Right lobe of liver (tissue), 6 donors: ENCODE measurements around the gene VPS13A. TPM values are rescaled to one million over a fixed set of nuclear protein-coding genes. Genes with fewer than 3 reads are reported as not detected.

Experiments used
- ATAC-seq, 4 donors: fragments of 200-7000 bp; cut with Tn5 transposase; one replicate each; pipeline ENCODE4 v1.9.1; 2020; ENCODE audit warnings: mild to moderate bottlenecking in 4 of 4, moderate library complexity in 4 of 4
- DNase-seq, 3 donors: peaks; one replicate each; pipeline ENCODE4 v3.0.0-alpha.2; 2020
- H3K27ac ChIP-seq, 3 donors: fragments of 200-600 bp; one replicate each; pipeline ENCODE4 v1.8.0; 2022
- H3K27me3 ChIP-seq, 2 donors: fragments of 200-600 bp; one replicate each; pipeline ENCODE4 v1.8.0; 2022
- H3K36me3 ChIP-seq, 4 donors: fragments of 200-600 bp; sonication (generic) in 1 of 4; one replicate each; pipeline versions ENCODE4 v1.5.1 to v1.8.0; 2017 to 2022; ENCODE audit warnings: control low read depth in 1 of 4
- H3K4me1 ChIP-seq, 4 donors: fragments of 200-600 bp; sonication (generic) in 1 of 4; one replicate each; pipeline versions ENCODE4 v1.5.1 to v1.8.0; 2017 to 2022; ENCODE audit warnings: control low read depth in 1 of 4
- H3K4me3 ChIP-seq, 3 donors: fragments of 200-600 bp; one replicate each; pipeline ENCODE4 v1.8.0; 2022
- H3K9me3 ChIP-seq, 4 donors: fragments of 200-600 bp; sonication (generic) in 1 of 4; one replicate each; pipeline versions ENCODE4 v1.5.1 to v1.8.0; 2017 to 2022; ENCODE audit warnings: control low read depth in 1 of 4
- POLR2A ChIP-seq: fragments of 450-650 bp; IDR thresholded peaks from one replicate; pipeline ENCODE4 v1.6.1; 2017; ENCODE audit warnings: antibody characterized with exemption, mild to moderate bottlenecking
- WGBS: methylation state at CpG from one replicate; pipeline ENCODE4 v1.1.6; 2018; ENCODE audit warnings: low coverage, low lambda C conversion rate; ENCODE audit not compliant: insufficient coverage; ENCODE audit errors: missing lambda C conversion rate; 5-methylcytosine and 5-hydroxymethylcytosine counted together
- intact Hi-C, 2 donors: fragments of 100-400 bp; cut with DNase I; formaldehyde crosslinking; loops; one replicate each; pipeline versions ENCODE4 v1.11.2 to v1.14.1; 2022
- total RNA-seq, 6 experiments: library from RNA; depleted of rRNA in 2 of 6; stranded (reverse); fragments of >200 nt in 2 of 6; fragmentation: NEBNext Ultra II Directional in 3 of 6; extraction: Animal tissue kit (Norgen Biotek cat#: 25700) in 3 of 6; gene quantifications; one replicate each; pipeline versions ENCODE4 v1.1.0 to v1.2.4, GENCODE V29; 2016 to 2023
- TF ChIP-seq, protein P1 (sequence below), 4 donors: fragments of 200-600 bp in 3 of 4; fragments of 450-650 bp in 1 of 4; IDR thresholded peaks; one replicate each; pipeline versions ENCODE4 v1.5.1 to v1.8.0; 2016 to 2022; ENCODE audit warnings: antibody characterized with exemption in 4 of 4, mild to moderate bottlenecking in 2 of 4
- donor health status: DM: no; HTN: yes; CAD: no.
- donor health status: DM: no; HTN: no; CAD: no.
- donor health status: DM: no; HTN: no; CAD: no.
- donor health status: DM: no; HTN: yes; CAD: no.
- donor health status: DM: no; HTN: yes; CAD: no.

Gene VPS13A
- total RNA-seq, 6 experiments from 2014 or later = 13.1 to 26.5 (median 20.0) TPM

DNA sequence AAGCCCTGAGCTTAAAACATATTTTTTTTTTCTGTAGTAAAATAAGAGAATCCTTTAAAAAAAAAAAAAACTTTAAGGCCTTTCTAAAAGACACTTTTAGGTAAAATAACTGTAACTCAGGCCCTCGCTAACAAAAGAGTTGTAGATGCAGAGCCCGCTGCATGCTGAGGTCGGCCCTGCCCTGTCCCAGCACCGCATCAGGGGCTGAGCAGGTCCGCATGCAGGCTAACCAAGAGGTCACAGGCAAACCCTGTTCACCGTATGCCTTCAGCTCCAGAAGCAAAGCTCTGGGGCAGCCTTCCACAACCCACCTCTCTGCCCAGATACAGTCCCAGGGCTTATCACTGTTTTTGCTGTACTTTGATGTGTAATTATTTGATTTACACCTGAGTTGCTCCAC is 254.7 kb downstream of the VPS13A start:
- Histone ChIP-seq H3K27ac (no peak overlapping the region), H3K36me3 (no peaks in the 10 kb centered on the region), H3K4me3 (no peak overlapping the region), H3K4me1 (no peaks in the 10 kb centered on the region), H3K9me3 (no peaks in the 10 kb centered on the region), H3K27me3 (no peaks in the 10 kb centered on the region)
- 59% methylated on average over 3 of the region's 6 CpGs for WGBS
- no peak for ATAC-seq
- DNase-seq = no peak
- TF ChIP-seq POLR2A = no peak
- TF ChIP-seq, protein P1, sequence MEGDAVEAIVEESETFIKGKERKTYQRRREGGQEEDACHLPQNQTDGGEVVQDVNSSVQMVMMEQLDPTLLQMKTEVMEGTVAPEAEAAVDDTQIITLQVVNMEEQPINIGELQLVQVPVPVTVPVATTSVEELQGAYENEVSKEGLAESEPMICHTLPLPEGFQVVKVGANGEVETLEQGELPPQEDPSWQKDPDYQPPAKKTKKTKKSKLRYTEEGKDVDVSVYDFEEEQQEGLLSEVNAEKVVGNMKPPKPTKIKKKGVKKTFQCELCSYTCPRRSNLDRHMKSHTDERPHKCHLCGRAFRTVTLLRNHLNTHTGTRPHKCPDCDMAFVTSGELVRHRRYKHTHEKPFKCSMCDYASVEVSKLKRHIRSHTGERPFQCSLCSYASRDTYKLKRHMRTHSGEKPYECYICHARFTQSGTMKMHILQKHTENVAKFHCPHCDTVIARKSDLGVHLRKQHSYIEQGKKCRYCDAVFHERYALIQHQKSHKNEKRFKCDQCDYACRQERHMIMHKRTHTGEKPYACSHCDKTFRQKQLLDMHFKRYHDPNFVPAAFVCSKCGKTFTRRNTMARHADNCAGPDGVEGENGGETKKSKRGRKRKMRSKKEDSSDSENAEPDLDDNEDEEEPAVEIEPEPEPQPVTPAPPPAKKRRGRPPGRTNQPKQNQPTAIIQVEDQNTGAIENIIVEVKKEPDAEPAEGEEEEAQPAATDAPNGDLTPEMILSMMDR (IDR thresholded peaks at IDR 0.05) = no peak
- intact Hi-C loops = no loop called here

DNA sequence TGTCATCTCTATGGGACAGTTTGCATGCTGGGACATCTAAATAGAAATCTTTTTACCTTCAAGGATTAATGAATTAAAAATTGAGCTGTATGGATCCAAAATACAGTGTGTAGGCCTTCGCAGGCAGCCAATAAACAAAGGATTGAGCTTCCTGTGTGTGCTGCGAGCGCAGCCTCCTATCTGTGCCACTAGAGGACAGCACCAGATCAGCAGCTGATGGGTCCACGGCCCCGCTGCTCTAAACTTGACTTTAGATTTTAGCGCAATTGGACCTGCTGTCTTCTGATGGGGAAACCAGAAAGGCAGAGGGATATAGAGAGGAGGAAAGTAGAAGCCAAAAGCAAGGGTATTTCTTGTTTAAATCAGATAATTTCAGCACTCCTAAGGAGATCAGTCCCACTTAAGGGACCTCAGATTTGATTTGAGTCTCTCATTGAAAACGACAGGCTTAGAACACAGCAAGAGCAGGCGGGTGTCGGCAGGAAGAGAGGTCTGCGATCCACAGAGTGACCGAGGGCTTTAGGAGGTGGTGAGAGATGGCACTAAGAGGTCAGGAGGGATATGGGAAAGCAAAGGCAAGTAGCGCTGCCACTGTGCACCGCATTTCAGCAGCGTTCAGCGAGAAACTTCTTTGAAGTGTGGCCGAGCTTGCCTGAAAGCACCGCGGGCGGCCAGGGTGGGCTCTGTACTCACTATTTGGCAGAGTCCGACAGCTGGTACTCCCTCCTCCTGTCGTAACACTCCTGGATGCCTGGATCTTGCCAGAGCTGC is 256.5 kb downstream of the VPS13A start:
- no peak for TF ChIP-seq POLR2A
- TF ChIP-seq, protein P1 (IDR thresholded peaks at IDR 0.05) = peak; percentile 82 to 94 (median 92)
- no peaks in the 10 kb centered on the region for H3K9me3 ChIP-seq
- H3K27me3 ChIP-seq = no peaks in the 10 kb centered on the region
- H3K4me1 ChIP-seq = no peaks in the 10 kb centered on the region
- intact Hi-C loops = no loop called here
- H3K36me3 ChIP-seq = no peaks in the 10 kb centered on the region
- DNase-seq (peak in 2 of 3 donors; percentile 58 to 66), ATAC-seq (peak; percentile 86 to 90 (median 89))
- no peak overlapping the region for H3K4me3 ChIP-seq
- 36% methylated on average over 13 of the region's 21 CpGs for WGBS
- no peak overlapping the region for H3K27ac ChIP-seq

DNA sequence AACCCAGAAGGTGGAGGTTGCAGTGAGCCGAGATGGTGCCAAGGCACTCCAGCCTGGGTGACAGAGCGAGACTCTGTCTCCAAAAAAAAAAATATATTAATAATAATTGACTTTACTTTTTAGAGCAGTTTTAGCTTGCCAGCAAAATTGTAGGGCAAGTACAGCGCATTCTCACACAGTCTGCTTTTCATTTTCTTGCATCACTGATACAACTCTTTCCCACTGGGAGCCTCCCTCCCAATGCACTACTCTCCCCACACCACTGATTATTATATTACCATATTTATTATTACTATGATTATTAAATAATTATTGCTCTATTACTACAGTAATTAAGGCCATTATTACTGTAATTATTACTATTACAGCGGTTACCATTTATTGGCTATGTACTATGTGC is 257.9 kb downstream of the VPS13A start:
- no peaks in the 10 kb centered on the region for H3K27me3 ChIP-seq
- H3K36me3 ChIP-seq = no peaks in the 10 kb centered on the region
- TF ChIP-seq POLR2A = no peak
- TF ChIP-seq, protein P1 (IDR thresholded peaks at IDR 0.05) = no peak
- H3K27ac ChIP-seq = no peak overlapping the region
- no peaks in the 10 kb centered on the region for H3K4me1 ChIP-seq
- H3K9me3 ChIP-seq = no peaks in the 10 kb centered on the region
- intact Hi-C loops = no loop called here
- H3K4me3 ChIP-seq = no peak overlapping the region
- ATAC-seq (no peak), DNase-seq (no peak)
- 84% methylated on average over 4 of the region's 4 CpGs for WGBS

DNA sequence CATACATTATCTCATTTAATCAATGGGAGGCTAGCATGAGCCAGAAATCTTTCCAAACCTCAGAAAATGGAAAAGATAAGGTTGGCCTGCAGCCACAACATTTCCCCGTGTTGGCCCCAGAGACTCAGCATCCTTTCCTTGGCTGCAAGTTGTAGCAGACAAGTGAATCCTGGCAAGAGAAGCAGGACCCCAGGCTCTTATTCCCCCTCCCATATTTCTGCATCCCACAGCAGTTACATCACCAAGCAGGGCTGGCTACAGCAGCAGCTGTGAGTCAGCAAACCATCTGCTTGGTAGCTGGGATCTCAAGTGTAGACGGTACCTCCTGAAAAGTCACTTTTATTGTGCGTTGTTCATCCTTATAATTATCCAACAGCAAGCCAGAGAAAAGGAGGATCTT is 258.4 kb downstream of the VPS13A start:
- TF ChIP-seq, protein P1 (IDR thresholded peaks at IDR 0.05) = no peak
- no peak for TF ChIP-seq POLR2A
- no peak overlapping the region for H3K4me3 ChIP-seq
- DNase-seq (no peak), ATAC-seq (no peak)
- intact Hi-C loops = no loop called here
- 64% methylated on average over 3 of the region's 3 CpGs for WGBS
- no peaks in the 10 kb centered on the region for H3K36me3 ChIP-seq
- no peaks in the 10 kb centered on the region for H3K27me3 ChIP-seq
- H3K27ac ChIP-seq = no peak overlapping the region
- no peaks in the 10 kb centered on the region for H3K4me1 ChIP-seq
- H3K9me3 ChIP-seq = no peaks in the 10 kb centered on the region
